Parathyroid adenoma (tissue), 2 donors: Measurements from ENCODE around the gene GHRH.

Source experiments
- H2AFZ ChIP-seq: fragments of 300-600 bp; sonication (generic); one replicate; pipeline ENCODE4 v1.7.0; 2017; ENCODE audit warnings: antibody characterized with exemption, mild to moderate bottlenecking
- H3K27ac ChIP-seq: fragments of 300-600 bp; sonication (generic); one replicate; pipeline ENCODE4 v1.7.0; 2017
- H3K27me3 ChIP-seq: fragments of 300-600 bp; sonication (generic); one replicate; pipeline ENCODE4 v1.7.0; 2017; ENCODE audit warnings: low read length; ENCODE audit not compliant: control insufficient read depth, insufficient read depth
- H3K36me3 ChIP-seq: fragments of 300-600 bp; sonication (generic); one replicate; pipeline ENCODE4 v1.7.0; 2017; ENCODE audit warnings: low read length; ENCODE audit not compliant: control insufficient read depth, insufficient read depth
- H3K4me1 ChIP-seq: fragments of 300-600 bp; sonication (generic); one replicate; pipeline ENCODE4 v1.7.0; 2017; ENCODE audit warnings: control low read depth
- H3K4me2 ChIP-seq: fragments of 300-600 bp; sonication (generic); one replicate; pipeline ENCODE4 v1.7.0; 2017; ENCODE audit warnings: low read length
- H3K4me3 ChIP-seq: fragments of 300-600 bp; sonication (generic); one replicate; pipeline ENCODE4 v1.7.0; 2017; ENCODE audit warnings: low read depth, low read length
- H3K79me2 ChIP-seq: fragments of 300-600 bp; sonication (generic); one replicate; pipeline ENCODE4 v1.7.0; 2017; ENCODE audit warnings: control low read depth
- H3K9ac ChIP-seq: fragments of 300-600 bp; sonication (generic); one replicate; pipeline ENCODE4 v1.7.0; 2017; ENCODE audit warnings: mild to moderate bottlenecking
- H3K9me3 ChIP-seq: fragments of 300-600 bp; sonication (generic); one replicate; pipeline ENCODE4 v1.7.0; 2017; ENCODE audit warnings: low read length; ENCODE audit not compliant: control insufficient read depth
- TF ChIP-seq, protein P1 (sequence below): fragments of 300-600 bp; sonication (generic); IDR thresholded peaks from one replicate; pipeline ENCODE4 v1.7.0; 2017; ENCODE audit warnings: antibody characterized with exemption, mild to moderate bottlenecking
- donor health status: primary hyperparathyroidism.

GHRH gene

DNA sequence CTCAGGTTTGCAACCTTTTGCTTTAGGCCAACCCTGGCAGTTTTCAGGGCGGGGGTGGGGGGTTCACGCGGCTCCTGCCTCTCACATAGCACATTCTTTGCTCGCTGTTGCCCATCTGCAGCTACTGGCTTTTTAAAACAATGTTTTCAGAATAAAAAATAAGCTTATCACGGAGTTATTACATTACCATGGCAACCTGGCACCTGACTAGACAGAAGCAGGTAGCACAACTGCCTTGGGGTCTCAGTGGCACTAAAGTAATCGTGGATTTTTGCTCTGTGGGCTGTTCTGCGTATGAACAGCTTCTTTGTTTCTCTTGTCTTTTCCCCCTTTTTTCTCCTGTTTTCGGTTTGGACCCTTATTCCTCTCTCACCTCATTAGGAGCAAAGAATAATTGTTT, 18.8 kb upstream of the GHRH start:
- Histone ChIP-seq H3K4me3 (no peak overlapping the region), H3K9ac (no peak overlapping the region), H3K4me1 (peaks cover 2% of the 10 kb centered on the region), H2AFZ (no peak overlapping the region), H3K4me2 (no peak overlapping the region), H3K36me3 (no peaks in the 10 kb centered on the region), H3K27ac (no peak overlapping the region), H3K9me3 (no peaks in the 10 kb centered on the region), H3K79me2 (no peaks in the 10 kb centered on the region), H3K27me3 (no peaks in the 10 kb centered on the region)
- TF ChIP-seq, protein P1, sequence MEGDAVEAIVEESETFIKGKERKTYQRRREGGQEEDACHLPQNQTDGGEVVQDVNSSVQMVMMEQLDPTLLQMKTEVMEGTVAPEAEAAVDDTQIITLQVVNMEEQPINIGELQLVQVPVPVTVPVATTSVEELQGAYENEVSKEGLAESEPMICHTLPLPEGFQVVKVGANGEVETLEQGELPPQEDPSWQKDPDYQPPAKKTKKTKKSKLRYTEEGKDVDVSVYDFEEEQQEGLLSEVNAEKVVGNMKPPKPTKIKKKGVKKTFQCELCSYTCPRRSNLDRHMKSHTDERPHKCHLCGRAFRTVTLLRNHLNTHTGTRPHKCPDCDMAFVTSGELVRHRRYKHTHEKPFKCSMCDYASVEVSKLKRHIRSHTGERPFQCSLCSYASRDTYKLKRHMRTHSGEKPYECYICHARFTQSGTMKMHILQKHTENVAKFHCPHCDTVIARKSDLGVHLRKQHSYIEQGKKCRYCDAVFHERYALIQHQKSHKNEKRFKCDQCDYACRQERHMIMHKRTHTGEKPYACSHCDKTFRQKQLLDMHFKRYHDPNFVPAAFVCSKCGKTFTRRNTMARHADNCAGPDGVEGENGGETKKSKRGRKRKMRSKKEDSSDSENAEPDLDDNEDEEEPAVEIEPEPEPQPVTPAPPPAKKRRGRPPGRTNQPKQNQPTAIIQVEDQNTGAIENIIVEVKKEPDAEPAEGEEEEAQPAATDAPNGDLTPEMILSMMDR = no peak

DNA sequence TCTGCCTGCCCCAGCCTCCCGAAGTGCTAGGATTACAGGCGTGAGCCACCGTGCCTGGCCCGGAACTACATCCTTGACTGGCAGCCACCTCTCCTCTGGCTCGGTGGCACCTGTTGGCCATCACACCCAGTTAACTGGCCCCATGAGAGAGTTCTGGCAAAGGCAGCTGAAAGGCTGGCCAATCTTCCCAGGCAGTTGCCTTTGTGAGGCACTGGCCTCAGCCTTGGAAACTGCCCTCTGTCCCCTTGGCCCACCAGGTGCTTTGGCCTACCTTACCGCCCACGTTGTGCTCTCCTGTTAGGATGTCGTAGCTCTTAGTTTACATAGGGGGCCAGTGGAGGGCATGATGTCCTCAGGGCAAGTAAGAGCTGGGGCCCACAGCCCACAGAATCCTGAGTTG, 18.2 kb upstream of the GHRH start:
- TF ChIP-seq, protein P1 = no peak
- no peaks in the 10 kb centered on the region for H3K79me2 ChIP-seq
- H3K27ac ChIP-seq = no peak overlapping the region
- H3K4me2 ChIP-seq = no peak overlapping the region
- H3K27me3 ChIP-seq = no peaks in the 10 kb centered on the region
- H3K4me1 ChIP-seq = peaks cover 2% of the 10 kb centered on the region
- no peaks in the 10 kb centered on the region for H3K36me3 ChIP-seq
- H2AFZ ChIP-seq = no peak overlapping the region
- H3K4me3 ChIP-seq = no peak overlapping the region
- H3K9me3 ChIP-seq = no peaks in the 10 kb centered on the region
- H3K9ac ChIP-seq = no peak overlapping the region

DNA sequence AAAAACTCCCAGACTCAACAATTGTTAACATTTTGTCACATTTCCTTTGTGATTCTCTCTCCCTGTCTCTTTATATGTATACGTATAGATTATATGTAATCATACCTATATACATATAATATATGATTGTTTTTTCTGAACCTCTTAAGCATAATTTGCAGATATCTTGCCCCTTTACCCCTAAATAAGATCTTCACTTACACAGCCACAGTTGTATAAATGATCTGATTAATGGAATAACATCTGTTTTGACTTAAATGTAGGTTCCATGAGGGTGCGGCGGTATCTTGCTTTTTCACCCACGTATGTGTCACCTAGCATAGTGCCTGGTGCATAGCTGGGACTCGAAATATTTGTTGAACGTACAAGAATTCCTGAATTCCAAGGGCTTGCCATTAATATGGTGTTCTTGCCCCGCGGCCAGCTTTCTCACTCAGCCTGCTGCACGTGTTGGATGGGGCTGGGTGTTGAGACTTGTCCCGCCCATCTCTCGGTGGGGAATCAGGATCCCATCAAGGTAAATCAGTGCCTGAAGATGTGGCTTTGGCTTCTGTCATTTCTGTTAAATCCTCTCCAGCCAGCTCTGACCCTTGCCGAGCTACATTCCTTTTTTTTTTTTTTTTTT, 17.5 kb upstream of the GHRH start:
- no peaks in the 10 kb centered on the region for H3K79me2 ChIP-seq
- no peak overlapping the region for H3K27ac ChIP-seq
- H3K9ac ChIP-seq = no peak overlapping the region
- H3K4me3 ChIP-seq = no peak overlapping the region
- no peaks in the 10 kb centered on the region for H3K9me3 ChIP-seq
- H3K4me2 ChIP-seq = no peak overlapping the region
- no peak overlapping the region for H2AFZ ChIP-seq
- peaks cover 2% of the 10 kb centered on the region for H3K4me1 ChIP-seq
- no peaks in the 10 kb centered on the region for H3K36me3 ChIP-seq
- no peaks in the 10 kb centered on the region for H3K27me3 ChIP-seq
- TF ChIP-seq, protein P1 = no peak

DNA sequence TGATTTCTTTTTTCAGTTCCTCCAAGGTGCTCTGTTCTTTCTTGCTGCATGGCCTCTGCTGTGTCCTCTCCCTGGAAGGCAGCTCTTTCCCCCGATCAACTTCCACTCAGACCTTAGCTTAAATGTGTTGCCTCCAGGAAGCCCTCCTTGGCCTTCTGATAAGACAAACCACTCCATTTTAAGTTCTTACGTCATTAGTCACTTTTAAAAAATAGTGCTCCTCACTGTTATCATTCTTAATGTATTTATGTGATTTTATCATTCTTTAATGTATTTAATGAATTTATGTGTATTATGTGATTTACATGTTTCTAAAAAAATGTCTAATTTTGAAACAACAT, 15.6 kb upstream of the GHRH start:
- TF ChIP-seq, protein P1 = no peak
- Histone ChIP-seq H3K27me3 (no peaks in the 10 kb centered on the region), H3K79me2 (no peaks in the 10 kb centered on the region), H3K9ac (no peak overlapping the region), H3K9me3 (no peaks in the 10 kb centered on the region), H3K4me1 (peaks cover 2% of the 10 kb centered on the region), H3K27ac (no peak overlapping the region), H2AFZ (peak overlapping the region; percentile 64), H3K4me2 (no peak overlapping the region), H3K4me3 (no peak overlapping the region), H3K36me3 (no peaks in the 10 kb centered on the region)

DNA sequence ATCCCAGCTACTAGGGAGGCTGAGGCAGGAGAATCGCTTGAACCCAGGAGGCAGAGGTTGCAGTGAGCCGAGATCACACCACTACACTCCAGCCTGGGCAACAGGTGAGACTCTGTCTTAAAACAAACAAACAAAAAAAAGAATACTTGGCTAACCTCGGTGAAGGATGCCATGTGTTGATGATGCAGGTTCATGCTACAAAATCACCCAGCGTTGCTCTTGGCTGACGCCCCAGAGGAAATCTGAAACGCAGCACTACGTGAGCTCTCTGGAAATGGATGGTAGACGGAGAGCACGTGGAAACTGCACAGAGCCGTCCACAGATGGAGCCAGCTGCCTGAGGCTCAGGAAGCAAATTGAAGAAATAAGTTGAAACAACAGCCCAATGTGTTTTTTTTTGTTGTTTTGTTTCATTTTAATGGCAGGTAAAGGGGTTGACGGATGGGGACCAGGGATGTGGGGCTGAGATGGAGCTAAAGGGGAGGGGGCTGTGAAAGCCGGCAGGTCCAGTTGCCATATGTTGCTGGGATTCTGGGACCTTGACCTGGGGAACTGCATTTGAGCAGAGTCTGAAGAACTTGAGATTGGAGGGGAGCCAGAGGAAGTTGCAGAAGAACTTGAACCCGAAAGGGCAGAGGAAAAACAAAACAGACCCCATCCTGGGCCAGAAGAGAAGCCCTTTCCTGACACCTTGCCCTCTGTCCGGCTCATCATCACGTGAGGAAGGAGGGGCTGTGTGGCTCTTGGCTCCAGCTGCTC, 15.1 kb upstream of the GHRH start:
- Histone ChIP-seq H3K9ac (no peak overlapping the region), H3K4me1 (peaks cover 2% of the 10 kb centered on the region), H3K79me2 (no peaks in the 10 kb centered on the region), H3K36me3 (no peaks in the 10 kb centered on the region), H2AFZ (peak overlapping the region; percentile 64), H3K9me3 (no peaks in the 10 kb centered on the region), H3K27ac (peak overlapping the region; percentile 27), H3K27me3 (no peaks in the 10 kb centered on the region), H3K4me3 (no peak overlapping the region), H3K4me2 (peak overlapping the region; percentile 50)
- TF ChIP-seq, protein P1 = peak; percentile 47
